Hindlimb muscle (tissue), 1 donor: ENCODE data around the gene GNPAT. TPM values are rescaled to one million over a fixed set of nuclear protein-coding genes. Genes with fewer than 3 reads are reported as not detected.

Experiments used
- DNase-seq: peaks from one replicate; pipeline ENCODE4 v3.0.0-alpha.2; 2013
- polyA plus RNA-seq: library from polyadenylated mRNA; unstranded; fragments of 120-200 nt; gene quantifications from one replicate; pipeline ENCODE4 v1.2.1, GENCODE V29; 2013; ENCODE audit not compliant: insufficient read length

The GNPAT gene
- polyA plus RNA-seq, 1 donor = 59.5 TPM

GRCh38 chr1:231248778-231249177, 7.8 kb downstream of the GNPAT start:
- no peak for DNase-seq

GRCh38 chr1:231252336-231252735, 11.3 kb downstream of the GNPAT start:
- DNase-seq = no peak

GRCh38 chr1:231260351-231260750, 19.3 kb downstream of the GNPAT start:
- DNase-seq = no peak

- DNase-seq = no peak
Measured at GRCh38 chr1:231264642-231265041, 23.6 kb downstream of the GNPAT start.

- DNase-seq = no peak
Measured at GRCh38 chr1:231265379-231265778, 24.4 kb downstream of the GNPAT start.

GRCh38 chr1:231266811-231267322, 25.9 kb downstream of the GNPAT start:
- DNase-seq = no peak

GRCh38 chr1:231272173-231272572, 31.2 kb downstream of the GNPAT start:
- no peak for DNase-seq

GRCh38 chr1:231272880-231273279, 31.9 kb downstream of the GNPAT start:
- no peak for DNase-seq

GRCh38 chr1:231274119-231274825, 33.3 kb downstream of the GNPAT start:
- DNase-seq = no peak

- DNase-seq = no peak
Measured at GRCh38 chr1:231278100-231278790, 37.2 kb downstream of the GNPAT start.

- no peak for DNase-seq
Measured at GRCh38 chr1:231279081-231279480, 38.1 kb downstream of the GNPAT start.

- DNase-seq = no peak
Measured at GRCh38 chr1:231279683-231280082, 38.7 kb downstream of the GNPAT start.

- DNase-seq = no peak
Measured at GRCh38 chr1:231284441-231284840, 43.4 kb downstream of the GNPAT start.

- DNase-seq = no peak
Measured at GRCh38 chr1:231286603-231287002, 45.6 kb downstream of the GNPAT start.

GRCh38 chr1:231295938-231296337, 54.9 kb downstream of the GNPAT start:
- DNase-seq = no peak

GRCh38 chr1:231301990-231302389, 61.0 kb downstream of the GNPAT start:
- DNase-seq = no peak

GRCh38 chr1:231310391-231310934, 69.5 kb downstream of the GNPAT start:
- DNase-seq = no peak

- DNase-seq = no peak
Measured at GRCh38 chr1:231311720-231312431, 70.9 kb downstream of the GNPAT start.

GRCh38 chr1:231312432-231312788, 71.4 kb downstream of the GNPAT start:
- no peak for DNase-seq

GRCh38 chr1:231313661-231314060, 72.6 kb downstream of the GNPAT start:
- no peak for DNase-seq

GRCh38 chr1:231315887-231316286, 74.9 kb downstream of the GNPAT start:
- peak; percentile 6 for DNase-seq

GRCh38 chr1:231317306-231318014, 76.4 kb downstream of the GNPAT start:
- no peak for DNase-seq

- no peak for DNase-seq
Measured at GRCh38 chr1:231318015-231318355, 77.0 kb downstream of the GNPAT start.
